IMR-90 (cell line): ENCODE results near the gene ADRA2C. TPM values are rescaled to one million over a fixed set of nuclear protein-coding genes. Genes with fewer than 3 reads are reported as not detected.

Experiments
- ATAC-seq: fragments of 200-7000 bp; cut with Tn5 transposase; 2 replicates; pipeline ENCODE4 v1.9.1; 2020; ENCODE audit warnings: low read depth, mild to moderate bottlenecking, moderate library complexity
- BruUV-seq: library from RNA; stranded (reverse); fragments of 400-500 nt; replicated peaks from 2 replicates; lab custom pipeline; 2021; lab: Mats Ljungman, UMichigan
- CTCF ChIA-PET: fragments of 300-600 bp; formaldehyde crosslinking; extraction: SDS; loops from one replicate; lab custom pipeline; 2021; ENCODE audit warnings: antibody characterized with exemption; lab: Yijun Ruan, JAX
- POLR2A ChIA-PET: fragments of 300-600 bp; sonication (Branson Sonifier 250); formaldehyde crosslinking; loops from one replicate; lab custom pipeline; 2022; ENCODE audit warnings: antibody characterized with exemption; ENCODE audit not compliant: unreplicated experiment; lab: Charles Lee
- DNase-seq: peaks from one replicate; pipeline ENCODE4 v3.0.0; 2013
- H2AFZ ChIP-seq: replicated peaks from 2 replicates; pipeline ENCODE3; 2013; ENCODE audit warnings: low read length, mild to moderate bottlenecking; ENCODE audit not compliant: poor library complexity
- H2AK5ac ChIP-seq: 2 replicates; pipeline ENCODE4 v1.6.1; 2013; ENCODE audit warnings: low read depth, low read length, inconsistent platforms
- H2AK9ac ChIP-seq: replicated peaks from 2 replicates; pipeline ENCODE3; 2013; ENCODE audit warnings: mild to moderate bottlenecking, low read depth, low read length, moderate library complexity; ENCODE audit not compliant: poor library complexity
- H2BK120ac ChIP-seq: 2 replicates; pipeline ENCODE4 v1.6.1; 2013; ENCODE audit warnings: low read depth, low read length, inconsistent platforms
- H2BK15ac ChIP-seq: 3 replicates; pipeline ENCODE4 v1.6.1; 2013; ENCODE audit warnings: low read depth, low read length, inconsistent platforms
- H2BK20ac ChIP-seq: 2 replicates; pipeline ENCODE4 v1.6.1; 2013; ENCODE audit warnings: low read depth, mild to moderate bottlenecking, inconsistent platforms, low read length, moderate library complexity
- H2BK5ac ChIP-seq: 2 replicates; pipeline ENCODE4 v1.6.1; 2013; ENCODE audit warnings: mild to moderate bottlenecking, low read depth, low read length, inconsistent platforms; ENCODE audit not compliant: poor library complexity, severe bottlenecking
- H3K14ac ChIP-seq: replicated peaks from 2 replicates; pipeline ENCODE4 v1.6.1; 2013; ENCODE audit warnings: low read depth, low read length, inconsistent platforms
- H3K18ac ChIP-seq: 2 replicates; pipeline ENCODE4 v1.6.1; 2013; ENCODE audit warnings: low read depth, low read length, control low read depth
- H3K23ac ChIP-seq: 2 replicates; pipeline ENCODE4 v1.6.1; 2013; ENCODE audit warnings: low read depth, low read length, inconsistent platforms
- H3K27ac ChIP-seq: 2 replicates; pipeline ENCODE4 v1.5.1; 2013; ENCODE audit warnings: mild to moderate bottlenecking, control low read depth, low read length; ENCODE audit not compliant: insufficient read depth
- H3K27me3 ChIP-seq: 2 replicates; pipeline ENCODE4 v1.6.1; 2013; ENCODE audit warnings: low read length; ENCODE audit not compliant: control insufficient read depth, insufficient read depth
- H3K36me3 ChIP-seq: 2 replicates; pipeline ENCODE4 v1.6.1; 2013; ENCODE audit warnings: low read length, mixed read lengths; ENCODE audit not compliant: control insufficient read depth, insufficient read depth
- H3K4ac ChIP-seq: 2 replicates; pipeline ENCODE4 v1.6.1; 2013; ENCODE audit warnings: low read depth, low read length, inconsistent platforms
- H3K4me1 ChIP-seq: 2 replicates; pipeline ENCODE4 v1.6.1; 2013; ENCODE audit warnings: low read length, mixed read lengths; ENCODE audit not compliant: control insufficient read depth, insufficient read depth
- H3K4me2 ChIP-seq: 2 replicates; pipeline ENCODE4 v1.6.1; 2013; ENCODE audit warnings: low read depth, mild to moderate bottlenecking, control low read depth, low read length, moderate library complexity
- H3K4me3 ChIP-seq: 2 replicates; pipeline ENCODE4 v1.5.1; 2013; ENCODE audit warnings: low read depth, mild to moderate bottlenecking, control low read depth, low read length, moderate library complexity; ENCODE audit not compliant: insufficient read depth
- H3K56ac ChIP-seq: 2 replicates; pipeline ENCODE4 v1.6.1; 2013; ENCODE audit warnings: low read length, inconsistent platforms; ENCODE audit not compliant: insufficient read depth; ENCODE audit errors: extremely low read depth
- H3K79me1 ChIP-seq, 2 experiments: 2 replicates each; pipeline ENCODE4 v1.6.1; 2013; ENCODE audit warnings: low read length in 2 of 2, inconsistent platforms in 1 of 2, low read depth in 1 of 2
- H3K9ac ChIP-seq: 2 replicates; pipeline ENCODE4 v1.6.1; 2013; ENCODE audit warnings: low read depth, low read length, control low read depth
- H3K9me1 ChIP-seq: 2 replicates; pipeline ENCODE4 v1.6.1; 2013; ENCODE audit warnings: low read length, inconsistent platforms; ENCODE audit not compliant: insufficient read depth
- H3K9me3 ChIP-seq: 2 replicates; pipeline ENCODE4 v1.6.1; 2013; ENCODE audit warnings: low read length; ENCODE audit not compliant: control insufficient read depth, insufficient read depth
- H4K20me1 ChIP-seq: 2 replicates; pipeline ENCODE4 v1.6.1; 2013; ENCODE audit warnings: low read length, inconsistent platforms; ENCODE audit not compliant: insufficient read depth
- H4K5ac ChIP-seq: 2 replicates; pipeline ENCODE4 v1.6.1; 2013; ENCODE audit warnings: mild to moderate bottlenecking, low read depth, low read length, control low read depth
- H4K8ac ChIP-seq, 2 experiments: 2 replicates each; pipeline ENCODE4 v1.6.1; 2013; ENCODE audit warnings: low read depth in 2 of 2, low read length in 2 of 2, control low read depth in 1 of 2, inconsistent platforms in 1 of 2
- H4K91ac ChIP-seq: 2 replicates; pipeline ENCODE4 v1.6.1; 2013; ENCODE audit warnings: low read depth, low read length, inconsistent platforms; ENCODE audit not compliant: insufficient read depth
- CEBPB ChIP-seq: IDR thresholded peaks from 2 replicates; pipeline ENCODE4 v1.6.1; 2012; ENCODE audit warnings: low read depth, low read length, improper control_type of control experiment
- CHD1 ChIP-seq: IDR thresholded peaks from 2 replicates; pipeline ENCODE4 v1.6.1; 2012; ENCODE audit warnings: low read depth, low read length, improper control_type of control experiment
- ELK1 ChIP-seq: fragments of 150-350 bp; IDR thresholded peaks from 2 replicates; pipeline ENCODE4 v1.6.1; 2016; ENCODE audit warnings: low read depth, mild to moderate bottlenecking, low read length, moderate library complexity, borderline replicate concordance
- MAZ ChIP-seq: IDR thresholded peaks from 2 replicates; pipeline ENCODE4 v1.6.1; 2012; ENCODE audit warnings: low read depth, mild to moderate bottlenecking, low read length, improper control_type of control experiment, moderate library complexity, borderline replicate concordance
- MXI1 ChIP-seq: IDR thresholded peaks from 2 replicates; pipeline ENCODE4 v1.6.1; 2012; ENCODE audit warnings: low read depth, mild to moderate bottlenecking, low read length, moderate library complexity, borderline replicate concordance
- RCOR1 ChIP-seq: IDR thresholded peaks from 2 replicates; pipeline ENCODE4 v1.6.1; 2012; ENCODE audit warnings: mild to moderate bottlenecking, low read length, improper control_type of control experiment; ENCODE audit not compliant: insufficient replicate concordance
- SMC3 ChIP-seq: fragments of 150-350 bp; IDR thresholded peaks from 2 replicates; pipeline ENCODE4 v1.6.1; 2016; ENCODE audit warnings: low read depth, mild to moderate bottlenecking, antibody characterized with exemption, low read length, moderate library complexity
- USF2 ChIP-seq: fragments of 150-350 bp; IDR thresholded peaks from 2 replicates; pipeline ENCODE4 v1.6.1; 2017; ENCODE audit warnings: mild to moderate bottlenecking, antibody characterized with exemption, low read length, low read depth
- WGBS, 2 experiments: methylation state at CpG; one replicate each; pipeline versions ENCODE4 v1.1.5 to v1.1.7; 2013; ENCODE audit warnings: missing lambda C conversion rate in 2 of 2; ENCODE audit not compliant: insufficient read length in 1 of 2; ENCODE audit errors: extremely low coverage in 2 of 2; 5-methylcytosine and 5-hydroxymethylcytosine counted together
- dilution Hi-C: fragments of 300-500 bp; cut with HindIII; formaldehyde crosslinking; loops from one replicate; pipeline ENCODE4 v1.14.3; 2018; ENCODE audit warnings: low sequenced_read_pairs; ENCODE audit not compliant: unreplicated experiment
- in situ Hi-C: fragments of 300-500 bp; cut with MboI; formaldehyde crosslinking; loops from 3 replicates; pipeline ENCODE4 v1.14.3; 2019; ENCODE audit warnings: low sequenced_read_pairs, inconsistent platforms, mixed read lengths
- intact Hi-C: fragments of 100-400 bp; cut with micrococcal nuclease; formaldehyde crosslinking; loops from 2 replicates; pipeline ENCODE4 v1.10.0; 2022
- polyA plus RNA-seq, 3 experiments: library from polyadenylated mRNA; depleted of rRNA; stranded (reverse); fragments of >200 nt; gene quantifications; 2 replicates each; pipeline ENCODE4 v1.2.3, GENCODE V29; 2012; ENCODE audit warnings: low replicate concordance in 1 of 3
- total RNA-seq: library from RNA; depleted of rRNA; stranded (reverse); fragments of >200 nt; gene quantifications from 2 replicates; pipeline ENCODE4 v1.2.3, GENCODE V29; 2012

Gene ADRA2C
- total and polyA plus RNA-seq, 2 of the 4 experiments (the other 2 are of a cell fraction), result under 0.01 to 0.14 TPM

GRCh38 chr4:3736806-3737205, 29.4 kb upstream of the ADRA2C start:
- no peak overlapping the region for H4K5ac ChIP-seq
- no TSS peak for BruUV-seq
- H3K18ac ChIP-seq, result no peak overlapping the region
- H2BK20ac ChIP-seq, result no peak overlapping the region
- no peaks in the 10 kb centered on the region for H3K4me1 ChIP-seq
- intact Hi-C loops (no loop called here), dilution Hi-C loops (no loop called here), in situ Hi-C loops (no loop called here)
- H2BK120ac ChIP-seq, result no peak overlapping the region
- H3K9me1 ChIP-seq, result no peaks in the 10 kb centered on the region
- POLR2A ChIA-PET, result no interaction called here
- ATAC-seq (no peak), DNase-seq (no peak)
- no peak overlapping the region for H3K27ac ChIP-seq
- H4K8ac ChIP-seq, result no peak overlapping the region
- CTCF ChIA-PET, result no interaction called here
- no peaks in the 10 kb centered on the region for H4K20me1 ChIP-seq
- H2AK5ac ChIP-seq, result no peak overlapping the region
- no peak overlapping the region for H3K4me3 ChIP-seq
- H3K36me3 ChIP-seq, result no peaks in the 10 kb centered on the region
- no peak overlapping the region for H2BK5ac ChIP-seq
- peaks cover 38% of the 10 kb centered on the region for H3K27me3 ChIP-seq
- no peaks in the 10 kb centered on the region for H3K79me1 ChIP-seq
- H3K4me2 ChIP-seq, result no peak overlapping the region
- WGBS, 2 experiments, result no CpG with 5 or more reads among the region's 6 CpGs
- no peak overlapping the region for H3K56ac ChIP-seq
- H2AFZ ChIP-seq, result no peak overlapping the region
- peaks cover 3% of the 10 kb centered on the region for H3K9me3 ChIP-seq
- H3K4ac ChIP-seq, result no peak overlapping the region
- no peak overlapping the region for H3K14ac ChIP-seq
- H3K23ac ChIP-seq, result no peak overlapping the region
- TF ChIP-seq RCOR1 (no peak), MAZ (no peak), CHD1 (no peak), MXI1 (no peak), SMC3 (no peak), ELK1 (no peak), USF2 (no peak), CEBPB (no peak)
- H3K9ac ChIP-seq, result no peak overlapping the region
- H2AK9ac ChIP-seq, result no peak overlapping the region
- H4K91ac ChIP-seq, result no peak overlapping the region
- no peak overlapping the region for H2BK15ac ChIP-seq
